Kidney epithelial cell (primary cell): ENCODE measurements around the gene SP5. TPM values are rescaled to one million over a fixed set of nuclear protein-coding genes. Genes with fewer than 3 reads are reported as not detected.

Experiments
- DNase-seq: peaks from one replicate; pipeline ENCODE4 v3.0.0-alpha.2; 2010; ENCODE audit warnings: low read depth
- H3K27me3 ChIP-seq: 2 replicates; pipeline ENCODE4 v1.6.0; 2011; ENCODE audit warnings: low read length; ENCODE audit not compliant: control insufficient read depth, insufficient read depth
- H3K36me3 ChIP-seq: 2 replicates; pipeline ENCODE4 v1.5.1; 2011; ENCODE audit warnings: low read length; ENCODE audit not compliant: control insufficient read depth, insufficient read depth
- H3K4me3 ChIP-seq: 2 replicates; pipeline ENCODE4 v1.5.1; 2011; ENCODE audit warnings: low read depth, mild to moderate bottlenecking, control low read depth, low read length
- CTCF ChIP-seq: IDR thresholded peaks from 2 replicates; pipeline ENCODE4 v1.5.1; 2011; ENCODE audit warnings: mild to moderate bottlenecking, moderate library complexity, low read length, control low read depth, inconsistent platforms; ENCODE audit not compliant: insufficient read depth, poor library complexity, severe bottlenecking
- total RNA-seq: library from RNA; depleted of rRNA; stranded (reverse); fragments of >200 nt; gene quantifications from 2 replicates; pipeline ENCODE4 v1.2.3, GENCODE V29; 2015

SP5 gene
- total RNA-seq, 1 donor from 2014 or later = not detected

GRCh38 chr2:170712653-170713542 lies 2.2 kb upstream of the SP5 start:
- no peak for TF ChIP-seq CTCF
- peaks cover 77% of the 10 kb centered on the region for H3K27me3 ChIP-seq
- H3K4me3 ChIP-seq = no peak overlapping the region
- no peak for DNase-seq
- H3K36me3 ChIP-seq = no peaks in the 10 kb centered on the region

DNA sequence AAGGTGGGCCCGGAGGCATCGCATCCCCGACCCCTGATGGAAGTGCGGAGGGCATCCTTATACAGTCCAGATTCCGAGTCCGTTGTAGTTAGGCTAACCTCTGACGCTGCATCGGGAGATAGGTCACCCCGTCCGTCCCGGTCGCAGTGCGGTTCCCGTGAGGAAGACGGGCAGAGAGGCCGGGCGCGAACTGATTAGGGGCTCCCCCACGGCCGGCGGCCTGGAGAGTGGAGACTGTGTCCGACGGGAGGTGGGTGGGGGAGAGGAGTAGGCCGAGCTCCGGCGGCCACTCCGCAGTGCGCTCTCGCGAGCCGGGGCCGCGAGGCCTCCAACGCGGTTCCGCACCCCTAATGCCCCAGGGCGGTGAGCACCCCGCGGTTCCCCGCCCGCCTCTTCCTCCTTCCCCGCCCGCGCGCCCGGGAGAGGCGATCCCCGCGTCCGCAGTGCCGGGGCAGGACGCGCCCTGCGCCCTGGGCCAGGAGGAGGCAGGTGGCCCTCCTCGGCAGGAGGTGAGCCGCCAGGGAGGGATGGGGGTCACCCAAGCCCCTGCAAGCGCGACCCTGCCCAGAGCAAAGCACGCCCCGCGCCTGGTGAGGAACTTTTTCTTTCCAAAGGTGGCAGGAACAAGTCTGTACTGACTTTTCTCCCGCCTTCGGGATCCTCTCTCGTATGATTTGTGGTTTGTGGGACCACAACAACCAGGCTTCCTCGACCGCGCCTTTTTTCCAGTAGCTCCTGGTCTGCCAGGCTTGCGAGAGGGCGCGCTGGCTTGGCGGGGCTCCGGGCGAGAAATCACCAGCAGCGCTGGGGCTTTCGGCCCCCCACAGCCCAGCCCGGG lies 1.4 kb upstream of the SP5 start:
- TF ChIP-seq CTCF = no peak
- H3K27me3 ChIP-seq = peaks cover 76% of the 10 kb centered on the region
- DNase-seq = no peak
- H3K36me3 ChIP-seq = no peaks in the 10 kb centered on the region
- H3K4me3 ChIP-seq = peak overlapping the region; percentile 19

DNA sequence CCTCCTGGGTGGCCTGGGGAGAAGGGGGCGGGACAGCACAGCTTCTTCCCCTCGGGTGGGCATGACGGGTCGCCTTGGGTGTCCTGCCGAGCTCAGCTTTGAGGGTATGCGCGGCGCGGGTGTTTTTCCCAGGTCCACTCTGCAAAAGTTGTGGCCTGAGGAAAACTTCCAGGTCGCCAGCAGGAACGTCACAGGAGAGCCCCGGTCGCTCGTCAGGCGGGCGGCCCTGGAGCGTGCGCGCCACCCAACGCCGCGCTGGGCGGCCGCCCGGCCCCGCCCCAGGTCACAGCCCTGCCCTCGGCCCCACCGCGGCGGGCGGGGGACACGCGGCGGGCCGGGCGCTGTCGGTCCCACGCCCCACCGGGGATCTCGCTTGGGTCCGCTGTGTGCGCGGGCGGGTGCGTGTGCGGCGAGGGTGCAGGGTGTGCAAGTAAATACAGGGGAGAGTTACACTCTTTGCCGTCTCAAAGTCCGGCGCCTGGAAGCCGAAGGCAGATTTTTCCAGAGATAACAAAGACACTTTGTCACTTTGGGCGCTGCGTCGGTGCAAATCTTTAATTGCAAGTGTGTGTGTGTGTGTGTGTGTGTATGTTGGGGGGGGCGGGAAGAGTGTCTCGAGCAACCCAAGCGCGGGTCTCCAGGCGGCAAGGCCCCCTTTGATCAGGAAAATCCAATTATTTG lies 616 bp upstream of the SP5 start:
- no peak for TF ChIP-seq CTCF
- no peak for DNase-seq
- H3K27me3 ChIP-seq = peaks cover 76% of the 10 kb centered on the region

DNA sequence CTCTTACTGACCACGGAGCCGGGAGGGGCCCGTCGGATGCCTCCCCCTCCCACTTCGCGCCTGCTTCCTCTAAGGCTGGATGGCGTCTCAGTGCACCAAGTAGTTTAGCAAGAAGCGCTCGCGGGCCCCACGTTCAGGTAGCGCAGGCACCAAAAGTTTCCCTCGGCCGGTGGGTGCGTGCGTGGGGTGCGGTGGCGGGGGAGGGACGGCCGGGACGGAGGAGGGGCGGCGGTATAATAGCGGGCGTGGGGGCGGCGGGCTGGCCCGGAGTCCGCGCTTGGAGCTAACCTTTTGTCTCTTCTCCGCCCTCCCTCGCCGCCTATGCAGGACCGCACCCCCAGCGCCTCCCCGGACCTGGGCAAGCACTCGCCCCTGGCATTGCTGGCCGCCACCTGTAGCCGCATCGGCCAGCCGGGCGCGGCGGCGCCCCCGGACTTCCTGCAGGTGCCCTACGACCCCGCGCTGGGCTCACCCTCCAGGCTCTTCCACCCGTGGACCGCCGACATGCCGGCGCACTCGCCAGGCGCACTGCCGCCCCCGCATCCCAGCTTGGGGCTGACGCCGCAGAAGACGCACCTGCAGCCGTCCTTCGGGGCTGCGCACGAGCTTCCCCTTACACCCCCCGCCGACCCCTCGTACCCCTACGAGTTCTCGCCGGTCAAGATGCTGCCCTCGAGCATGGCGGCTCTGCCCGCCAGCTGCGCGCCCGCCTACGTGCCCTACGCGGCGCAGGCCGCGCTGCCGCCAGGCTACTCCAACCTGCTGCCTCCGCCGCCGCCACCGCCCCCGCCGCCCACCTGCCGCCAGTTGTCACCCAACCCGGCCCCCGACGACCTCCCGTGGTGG lies 1.0 kb downstream of the SP5 start:
- no peaks in the 10 kb centered on the region for H3K36me3 ChIP-seq
- DNase-seq = no peak
- TF ChIP-seq CTCF = no peak
- no peak overlapping the region for H3K4me3 ChIP-seq
- peaks cover 68% of the 10 kb centered on the region for H3K27me3 ChIP-seq

More for the DNA sequence above, 616 bp upstream of the SP5 start:
- peak overlapping the region; percentile 30 for H3K4me3 ChIP-seq
- no peaks in the 10 kb centered on the region for H3K36me3 ChIP-seq

GRCh38 chr2:170716851-170717598 lies 1.9 kb downstream of the SP5 start:
- no peak for DNase-seq
- peak; percentile 19 for TF ChIP-seq CTCF
- Histone ChIP-seq H3K4me3 (no peak overlapping the region), H3K36me3 (no peaks in the 10 kb centered on the region), H3K27me3 (peaks cover 60% of the 10 kb centered on the region)
